Measurements from ENCODE around the gene PRKG1.

The PRKG1 gene

GRCh38 chr10:51860257-51860656 is 786.0 kb downstream of the PRKG1 start:
- Histone ChIP-seq H3K36me3 (replicated peaks in 1 of 2; ENCODE audit: control insufficient read depth in 2 of 2, insufficient read depth in 2 of 2, low read length in 2 of 2) (no peaks in the 10 kb centered on the region), H3K4ac (ENCODE audit: low read length) (no peak overlapping the region), H2AK5ac (ENCODE audit: low read depth, low read length) (no peak overlapping the region), H3K4me2 (ENCODE audit: insufficient read depth, low read length, poor library complexity, severe bottlenecking) (no peak overlapping the region), H3K9me3 (replicated peaks in 1 of 2; ENCODE audit: control insufficient read depth in 2 of 2, insufficient read depth in 1 of 2, low read depth in 1 of 2, low read length in 2 of 2) (peaks cover 0 to 5% of the 10 kb centered on the region in 2 donors), H2BK12ac (ENCODE audit: low read length) (no peak overlapping the region), H3K9ac (ENCODE audit: low read depth, low read length, poor library complexity) (no peak overlapping the region), H3K4me1 (ENCODE audit: control insufficient read depth in 2 of 2, insufficient read depth in 1 of 2, low read depth in 1 of 2, low read length in 2 of 2) (peaks cover 2 to 3% of the 10 kb centered on the region in 2 donors), H3K14ac (ENCODE audit: low read length) (no peak overlapping the region), H2BK120ac (ENCODE audit: low read depth, low read length) (no peak overlapping the region), H4K91ac (ENCODE audit: low read depth, low read length, poor library complexity) (no peak overlapping the region), H3K23ac (ENCODE audit: low read depth, low read length, poor library complexity) (no peak overlapping the region), H3K27me3 (ENCODE audit: control insufficient read depth in 3 of 3, insufficient read depth in 3 of 3, low read depth in 1 of 3, low read length in 3 of 3) (no peaks in the 10 kb centered on the region), H3K27ac (replicated peaks; ENCODE audit: low read length) (no peak overlapping the region), H2AFZ (ENCODE audit: low read length) (no peak overlapping the region), H3K4me3 (ENCODE audit: low read length in 2 of 2) (no peak overlapping the region), H2BK15ac (ENCODE audit: low read length) (no peak overlapping the region), H3K18ac (ENCODE audit: low read length) (no peak overlapping the region), H4K8ac (ENCODE audit: low read depth, low read length) (no peak overlapping the region), H2BK5ac (ENCODE audit: low read length) (no peak overlapping the region), H3K79me1 (ENCODE audit: low read depth, low read length) (no peaks in the 10 kb centered on the region)
- no CpG with 5 or more reads among the region's 4 CpGs for WGBS, 2 donors (ENCODE audit: extremely low coverage in 2 of 2, insufficient read length in 2 of 2, insufficient replicate concordance in 1 of 2)
- DNase-seq (ENCODE audit: low spot score) = no peak

- Histone ChIP-seq H3K27me3 (ENCODE audit: control insufficient read depth in 3 of 3, insufficient read depth in 3 of 3, low read depth in 1 of 3, low read length in 3 of 3) (no peaks in the 10 kb centered on the region), H4K91ac (ENCODE audit: low read depth, low read length, poor library complexity) (no peak overlapping the region), H2BK15ac (ENCODE audit: low read length) (no peak overlapping the region), H3K4me2 (ENCODE audit: insufficient read depth, low read length, poor library complexity, severe bottlenecking) (no peak overlapping the region), H3K4me1 (ENCODE audit: control insufficient read depth in 2 of 2, insufficient read depth in 1 of 2, low read depth in 1 of 2, low read length in 2 of 2) (peaks cover 2 to 3% of the 10 kb centered on the region in 2 donors), H3K4me3 (ENCODE audit: low read length in 2 of 2) (no peak overlapping the region), H3K23ac (ENCODE audit: low read depth, low read length, poor library complexity) (no peak overlapping the region), H3K79me1 (ENCODE audit: low read depth, low read length) (no peaks in the 10 kb centered on the region), H2AK5ac (ENCODE audit: low read depth, low read length) (no peak overlapping the region), H3K36me3 (replicated peaks in 1 of 2; ENCODE audit: control insufficient read depth in 2 of 2, insufficient read depth in 2 of 2, low read length in 2 of 2) (no peaks in the 10 kb centered on the region), H3K9me3 (replicated peaks in 1 of 2; ENCODE audit: control insufficient read depth in 2 of 2, insufficient read depth in 1 of 2, low read depth in 1 of 2, low read length in 2 of 2) (peaks cover 0 to 2% of the 10 kb centered on the region in 2 donors), H2BK12ac (ENCODE audit: low read length) (no peak overlapping the region), H4K8ac (ENCODE audit: low read depth, low read length) (no peak overlapping the region), H2BK5ac (ENCODE audit: low read length) (no peak overlapping the region), H3K4ac (ENCODE audit: low read length) (no peak overlapping the region), H3K27ac (replicated peaks; ENCODE audit: low read length) (no peak overlapping the region), H3K14ac (ENCODE audit: low read length) (no peak overlapping the region), H2BK120ac (ENCODE audit: low read depth, low read length) (no peak overlapping the region), H2AFZ (ENCODE audit: low read length) (no peak overlapping the region), H3K18ac (ENCODE audit: low read length) (no peak overlapping the region), H3K9ac (ENCODE audit: low read depth, low read length, poor library complexity) (no peak overlapping the region)
- DNase-seq (ENCODE audit: low spot score) = no peak
- WGBS, 2 donors (ENCODE audit: extremely low coverage in 2 of 2, insufficient read length in 2 of 2, insufficient replicate concordance in 1 of 2) = no CpG with 5 or more reads among the region's 1 CpG
Observed at GRCh38 chr10:51861051-51861450, 786.8 kb downstream of the PRKG1 start.

- Histone ChIP-seq H3K14ac (ENCODE audit: low read length) (peak overlapping the region; percentile 14), H3K79me1 (ENCODE audit: low read depth, low read length) (no peaks in the 10 kb centered on the region), H3K9ac (ENCODE audit: low read depth, low read length, poor library complexity) (no peak overlapping the region), H3K23ac (ENCODE audit: low read depth, low read length, poor library complexity) (no peak overlapping the region), H2AFZ (ENCODE audit: low read length) (no peak overlapping the region), H3K4me1 (ENCODE audit: control insufficient read depth in 2 of 2, insufficient read depth in 1 of 2, low read depth in 1 of 2, low read length in 2 of 2) (peaks cover 2 to 3% of the 10 kb centered on the region in 2 donors), H3K4ac (ENCODE audit: low read length) (peak overlapping the region; percentile 23), H2BK12ac (ENCODE audit: low read length) (no peak overlapping the region), H4K91ac (ENCODE audit: low read depth, low read length, poor library complexity) (no peak overlapping the region), H2BK5ac (ENCODE audit: low read length) (no peak overlapping the region), H2AK5ac (ENCODE audit: low read depth, low read length) (peak overlapping the region; percentile 94), H4K8ac (ENCODE audit: low read depth, low read length) (no peak overlapping the region), H3K4me2 (ENCODE audit: insufficient read depth, low read length, poor library complexity, severe bottlenecking) (no peak overlapping the region), H3K4me3 (ENCODE audit: low read length in 2 of 2) (no peak overlapping the region), H2BK120ac (ENCODE audit: low read depth, low read length) (no peak overlapping the region), H3K18ac (ENCODE audit: low read length) (peak overlapping the region; percentile 27), H3K27ac (replicated peaks; ENCODE audit: low read length) (no peak overlapping the region), H2BK15ac (ENCODE audit: low read length) (no peak overlapping the region), H3K36me3 (replicated peaks in 1 of 2; ENCODE audit: control insufficient read depth in 2 of 2, insufficient read depth in 2 of 2, low read length in 2 of 2) (no peaks in the 10 kb centered on the region), H3K9me3 (replicated peaks in 1 of 2; ENCODE audit: control insufficient read depth in 2 of 2, insufficient read depth in 1 of 2, low read depth in 1 of 2, low read length in 2 of 2) (no peaks in the 10 kb centered on the region), H3K27me3 (ENCODE audit: control insufficient read depth in 3 of 3, insufficient read depth in 3 of 3, low read depth in 1 of 3, low read length in 3 of 3) (no peaks in the 10 kb centered on the region)
- DNase-seq (ENCODE audit: low spot score) = no peak
- no CpG with 5 or more reads among the region's 4 CpGs for WGBS, 2 donors (ENCODE audit: extremely low coverage in 2 of 2, insufficient read length in 2 of 2, insufficient replicate concordance in 1 of 2)
Observed at GRCh38 chr10:51861731-51862130, 787.4 kb downstream of the PRKG1 start.

DNA sequence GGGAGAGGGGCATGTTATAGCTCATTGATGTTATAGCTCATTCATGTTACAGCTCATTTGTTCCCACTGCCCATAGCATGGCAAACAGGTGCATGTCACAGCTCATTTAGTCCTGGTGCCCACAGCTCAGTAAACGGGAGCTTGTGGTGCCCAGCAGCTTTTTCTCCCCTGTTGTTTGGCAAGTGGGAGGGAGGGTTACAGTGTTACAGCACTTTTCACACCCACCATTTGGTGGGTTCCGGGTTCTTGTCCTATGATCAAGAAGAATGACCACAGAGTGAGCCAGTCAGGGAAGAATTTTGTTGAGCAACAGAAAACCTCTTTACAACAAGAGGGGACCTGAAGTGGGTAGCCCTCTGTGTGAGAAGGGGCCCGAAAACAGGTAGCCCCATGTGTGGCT is 787.9 kb downstream of the PRKG1 start:
- Histone ChIP-seq H2AK5ac (ENCODE audit: low read depth, low read length) (no peak overlapping the region), H3K14ac (ENCODE audit: low read length) (peak overlapping the region; percentile 14), H3K4me1 (ENCODE audit: control insufficient read depth in 2 of 2, insufficient read depth in 1 of 2, low read depth in 1 of 2, low read length in 2 of 2) (peaks cover 2 to 3% of the 10 kb centered on the region in 2 donors), H3K4ac (ENCODE audit: low read length) (no peak overlapping the region), H3K4me3 (ENCODE audit: low read length in 2 of 2) (no peak overlapping the region), H3K27me3 (ENCODE audit: control insufficient read depth in 3 of 3, insufficient read depth in 3 of 3, low read depth in 1 of 3, low read length in 3 of 3) (no peaks in the 10 kb centered on the region), H3K18ac (ENCODE audit: low read length) (peak overlapping the region; percentile 48), H3K36me3 (replicated peaks in 1 of 2; ENCODE audit: control insufficient read depth in 2 of 2, insufficient read depth in 2 of 2, low read length in 2 of 2) (no peaks in the 10 kb centered on the region), H3K23ac (ENCODE audit: low read depth, low read length, poor library complexity) (no peak overlapping the region), H2BK15ac (ENCODE audit: low read length) (no peak overlapping the region), H3K9me3 (replicated peaks in 1 of 2; ENCODE audit: control insufficient read depth in 2 of 2, insufficient read depth in 1 of 2, low read depth in 1 of 2, low read length in 2 of 2) (no peaks in the 10 kb centered on the region), H4K91ac (ENCODE audit: low read depth, low read length, poor library complexity) (no peak overlapping the region), H3K4me2 (ENCODE audit: insufficient read depth, low read length, poor library complexity, severe bottlenecking) (no peak overlapping the region), H2AFZ (ENCODE audit: low read length) (no peak overlapping the region), H2BK5ac (ENCODE audit: low read length) (no peak overlapping the region), H3K9ac (ENCODE audit: low read depth, low read length, poor library complexity) (no peak overlapping the region), H3K27ac (replicated peaks; ENCODE audit: low read length) (no peak overlapping the region), H2BK12ac (ENCODE audit: low read length) (no peak overlapping the region), H3K79me1 (ENCODE audit: low read depth, low read length) (no peaks in the 10 kb centered on the region), H2BK120ac (ENCODE audit: low read depth, low read length) (no peak overlapping the region), H4K8ac (ENCODE audit: low read depth, low read length) (no peak overlapping the region)
- DNase-seq (ENCODE audit: low spot score) = no peak
- no CpG with 5 or more reads among the region's 3 CpGs for WGBS, 2 donors (ENCODE audit: extremely low coverage in 2 of 2, insufficient read length in 2 of 2, insufficient replicate concordance in 1 of 2)
